SU-DHL-6 (cell line): ENCODE results near the gene NXPH4.

ENCODE experiments used
- EZH2phosphoT487 ChIP-seq: fragments of 200-600 bp; sonication (generic), shearing (Covaris generic); conservative IDR thresholded peaks from 2 replicates; pipeline ENCODE4 v1.6.1; 2018; ENCODE audit warnings: mild to moderate bottlenecking, antibody characterized with exemption, low read length, moderate library complexity, mixed read lengths
- TF ChIP-seq, protein P1 (sequence below): fragments of 200-600 bp; sonication (generic); IDR thresholded peaks from one replicate; pipeline ENCODE4 v1.5.1; 2017; ENCODE audit warnings: antibody characterized with exemption, mild to moderate bottlenecking, low read length, moderate library complexity; ENCODE audit not compliant: insufficient read depth, poor library complexity, severe bottlenecking

DNA sequence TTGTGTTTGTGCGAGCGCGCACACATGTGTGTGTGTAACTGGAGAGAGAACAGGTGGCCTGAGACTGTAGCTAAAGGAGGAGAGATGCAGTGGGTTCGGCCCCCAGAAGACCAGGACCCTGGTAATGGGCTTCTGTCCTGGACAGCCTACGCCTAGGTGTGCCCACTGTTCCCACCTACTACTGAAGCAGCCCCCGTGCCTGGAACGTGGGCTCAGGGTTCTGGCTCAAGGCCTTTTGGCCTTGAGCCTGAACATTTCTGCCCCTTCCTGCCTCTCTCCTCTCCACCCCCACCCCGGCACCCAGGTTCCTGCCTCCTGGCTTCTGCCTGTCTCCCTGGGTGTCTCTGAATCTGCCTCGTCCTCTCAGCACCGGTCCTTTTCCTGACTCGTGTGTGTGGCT is 1.5 kb upstream of the NXPH4 start:
- TF ChIP-seq, protein P1, sequence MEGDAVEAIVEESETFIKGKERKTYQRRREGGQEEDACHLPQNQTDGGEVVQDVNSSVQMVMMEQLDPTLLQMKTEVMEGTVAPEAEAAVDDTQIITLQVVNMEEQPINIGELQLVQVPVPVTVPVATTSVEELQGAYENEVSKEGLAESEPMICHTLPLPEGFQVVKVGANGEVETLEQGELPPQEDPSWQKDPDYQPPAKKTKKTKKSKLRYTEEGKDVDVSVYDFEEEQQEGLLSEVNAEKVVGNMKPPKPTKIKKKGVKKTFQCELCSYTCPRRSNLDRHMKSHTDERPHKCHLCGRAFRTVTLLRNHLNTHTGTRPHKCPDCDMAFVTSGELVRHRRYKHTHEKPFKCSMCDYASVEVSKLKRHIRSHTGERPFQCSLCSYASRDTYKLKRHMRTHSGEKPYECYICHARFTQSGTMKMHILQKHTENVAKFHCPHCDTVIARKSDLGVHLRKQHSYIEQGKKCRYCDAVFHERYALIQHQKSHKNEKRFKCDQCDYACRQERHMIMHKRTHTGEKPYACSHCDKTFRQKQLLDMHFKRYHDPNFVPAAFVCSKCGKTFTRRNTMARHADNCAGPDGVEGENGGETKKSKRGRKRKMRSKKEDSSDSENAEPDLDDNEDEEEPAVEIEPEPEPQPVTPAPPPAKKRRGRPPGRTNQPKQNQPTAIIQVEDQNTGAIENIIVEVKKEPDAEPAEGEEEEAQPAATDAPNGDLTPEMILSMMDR = no peak
- no peak for TF ChIP-seq EZH2phosphoT487
